ENCODE results near the gene PSMB7.
A peak's percentile ranks its signal among the peaks of the same experiment; 100 is the strongest.
"Not testable (repeated sequence)": the region's sequence is repeated elsewhere in the genome, so short reads cannot be mapped to it uniquely, and the experiment has no call there.

Gene PSMB7

DNA sequence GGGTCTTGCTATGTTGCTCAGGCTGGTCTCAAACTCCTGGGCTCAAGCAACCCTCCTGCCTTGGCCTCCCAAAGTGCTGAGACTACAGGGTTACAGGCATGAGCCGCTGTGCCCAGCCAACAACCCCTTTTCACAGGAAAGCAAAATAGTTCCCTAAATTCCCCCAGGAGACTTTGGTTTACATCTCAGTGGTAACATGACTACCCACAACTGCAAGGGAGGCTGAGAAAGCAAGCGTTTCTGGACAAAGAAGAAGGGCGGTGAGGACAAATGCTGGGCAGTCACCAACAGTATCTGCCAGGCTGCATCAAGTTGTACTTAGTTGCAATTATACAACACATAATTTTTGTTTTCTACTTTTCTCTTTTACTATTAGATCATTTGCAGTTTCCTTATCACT lies 27.6 kb upstream of the PSMB7 start:
- no peak for DNase-seq

DNA sequence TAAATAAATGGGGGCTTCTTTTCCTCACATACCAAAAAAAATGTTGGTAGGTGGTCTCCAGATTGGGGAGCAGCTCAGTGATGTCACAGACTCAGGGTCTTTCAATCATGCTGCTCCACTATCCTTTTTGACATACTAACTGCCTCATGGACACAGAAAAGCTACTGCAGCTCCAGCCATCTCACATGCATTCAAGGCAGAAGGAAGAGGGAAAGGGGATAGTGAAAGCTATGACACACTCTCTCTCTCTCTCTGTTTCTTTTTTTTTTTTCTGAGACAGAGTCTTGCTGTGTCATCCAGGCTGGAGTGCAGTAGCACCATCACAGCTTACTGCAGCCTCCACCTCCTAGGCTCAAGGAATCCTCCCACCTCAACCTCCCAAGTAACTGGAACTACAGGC lies 27.1 kb upstream of the PSMB7 start:
- no peak for DNase-seq

DNA sequence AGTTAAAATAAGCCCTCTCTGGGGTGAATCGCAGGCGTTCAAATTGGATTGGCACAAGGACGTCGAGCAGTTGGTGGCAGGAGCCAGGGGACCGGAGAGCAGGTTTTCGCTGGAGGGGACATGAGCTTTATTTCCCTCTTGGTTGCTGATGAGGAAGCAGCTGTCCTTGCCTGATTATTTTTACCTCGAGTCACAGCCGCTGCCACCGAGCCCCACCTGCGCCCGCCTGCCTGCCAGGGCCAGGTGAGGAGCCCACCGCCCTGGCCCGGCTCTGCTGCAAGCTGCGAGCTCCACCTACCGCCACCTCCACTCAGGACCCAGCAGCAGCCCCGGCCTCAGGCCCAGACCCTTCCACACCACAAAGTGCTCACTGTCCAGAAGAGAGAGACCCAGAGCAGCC lies 26.0 kb upstream of the PSMB7 start:
- no peak for DNase-seq

DNA sequence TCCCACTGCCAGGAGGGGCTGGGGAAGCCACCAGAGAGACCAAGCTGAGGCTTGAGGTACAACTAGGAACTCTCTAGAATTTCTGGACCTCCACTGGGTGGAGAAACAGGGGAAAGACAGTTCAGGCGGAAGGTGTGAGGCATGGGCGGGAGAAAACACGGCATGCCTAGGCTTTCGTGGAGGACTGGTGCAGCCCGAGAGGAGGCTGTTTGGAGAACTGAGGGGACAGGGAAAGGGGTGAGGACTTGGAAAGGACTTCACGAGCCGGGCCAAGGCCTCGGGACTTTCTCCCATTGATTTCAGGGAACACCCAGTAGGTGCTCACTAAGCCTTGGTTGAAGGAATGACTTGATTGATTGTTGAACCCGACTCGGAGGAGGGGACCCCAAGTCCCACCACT lies 25.5 kb upstream of the PSMB7 start:
- no peak for DNase-seq

DNA sequence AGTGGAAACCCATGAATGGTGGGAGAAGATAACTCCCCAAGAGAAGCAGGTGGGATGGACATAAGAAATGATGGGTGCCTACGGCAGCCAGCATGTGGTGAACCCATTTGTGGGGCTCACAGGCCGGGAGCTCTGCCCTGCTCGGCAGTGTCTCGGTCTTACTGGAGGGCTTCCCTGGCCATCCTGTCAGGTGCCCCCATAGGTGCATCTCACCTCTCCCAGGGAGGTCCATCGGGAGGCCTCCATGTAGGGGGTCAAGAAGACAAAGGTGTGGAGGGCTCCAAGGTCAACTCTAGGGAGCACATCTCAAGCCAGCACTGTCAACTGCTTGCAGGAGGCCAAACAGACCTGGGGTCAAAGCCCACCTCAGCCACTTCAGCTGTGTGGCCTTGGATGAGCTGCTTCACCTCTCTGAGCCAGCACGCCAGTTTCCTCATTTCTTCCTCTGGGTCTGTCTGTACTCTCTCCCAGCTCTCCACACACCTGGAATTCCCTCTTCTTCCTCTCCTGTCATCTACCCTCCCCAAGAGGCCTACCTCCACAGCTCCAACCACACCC lies 24.5 kb upstream of the PSMB7 start:
- no peak for DNase-seq

DNA sequence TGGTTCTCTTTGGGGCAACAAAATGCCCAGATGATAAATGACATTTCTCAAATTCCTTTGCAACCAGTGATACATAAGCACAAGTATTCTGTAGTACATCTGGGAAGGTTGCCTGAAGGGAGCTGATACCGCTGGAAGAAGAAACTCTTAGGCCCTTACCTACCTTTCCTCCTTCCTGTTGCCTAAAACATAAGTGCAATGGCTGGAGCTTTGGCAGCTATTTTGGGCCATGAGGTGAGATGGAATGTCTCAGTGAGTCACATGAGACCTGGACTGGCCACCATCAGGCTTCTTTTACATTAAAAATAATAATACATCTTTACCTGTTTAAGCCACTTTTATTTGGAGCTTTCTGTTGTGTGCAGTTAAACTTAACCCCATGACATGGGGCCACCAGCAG lies 23.8 kb upstream of the PSMB7 start:
- no peak for DNase-seq

DNA sequence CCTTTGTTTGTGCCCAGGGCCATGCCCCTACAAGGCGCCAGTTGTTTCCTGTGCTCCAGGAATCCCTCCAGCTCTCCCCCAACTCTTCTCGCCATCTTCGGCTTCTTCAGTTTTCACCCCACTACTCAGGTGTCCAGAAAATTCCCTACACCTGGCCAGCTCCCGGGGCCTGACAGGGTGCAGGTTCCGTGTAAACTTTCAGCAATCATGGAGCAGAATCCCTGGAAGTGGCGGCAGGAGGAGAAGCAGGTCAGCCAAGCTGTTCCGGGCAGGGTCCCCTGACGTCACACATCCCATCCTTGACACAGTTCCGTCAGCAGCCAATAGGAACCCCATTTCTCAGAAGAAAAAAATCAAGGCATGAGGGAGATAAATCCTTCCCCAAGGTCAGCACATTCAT lies 22.8 kb upstream of the PSMB7 start:
- no peak for DNase-seq

DNA sequence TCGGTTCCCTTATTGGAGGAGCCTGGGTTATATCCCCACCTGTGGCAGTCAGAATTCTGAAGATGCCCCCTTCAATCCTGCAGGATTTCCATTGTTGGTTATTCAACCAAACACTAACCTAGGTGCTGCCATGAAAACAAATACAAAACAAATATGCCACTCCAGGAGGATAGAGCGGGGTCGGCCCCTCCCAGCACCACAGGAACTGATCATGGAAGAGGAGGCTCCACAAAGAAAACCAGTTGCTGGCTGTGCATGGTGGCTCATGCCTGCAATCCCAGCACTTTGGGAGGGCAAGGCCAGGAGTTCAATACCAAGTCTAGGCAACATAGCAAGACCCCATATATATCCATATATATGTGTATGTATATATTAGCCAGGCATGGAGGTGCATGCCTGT lies 21.8 kb upstream of the PSMB7 start:
- DNase-seq = no peak

DNA sequence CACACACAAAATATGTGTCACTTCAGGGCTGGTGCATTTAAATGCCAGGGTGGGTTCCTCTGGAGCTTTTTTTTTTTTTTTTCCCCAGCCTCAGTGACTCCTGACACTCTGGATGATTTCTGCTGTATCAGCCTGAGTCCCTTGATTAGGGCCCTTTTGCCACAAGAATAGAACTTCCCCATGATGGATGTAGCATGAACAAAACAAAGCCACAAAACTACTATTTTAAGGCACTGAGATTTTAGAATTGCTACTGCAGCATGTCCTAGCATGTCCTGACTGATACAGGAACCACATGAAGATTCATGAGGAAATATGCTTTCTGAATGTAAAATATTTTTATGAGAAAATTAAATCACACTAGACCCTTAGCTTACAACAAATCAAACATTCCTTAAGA lies 21.1 kb upstream of the PSMB7 start:
- DNase-seq = no peak

DNA sequence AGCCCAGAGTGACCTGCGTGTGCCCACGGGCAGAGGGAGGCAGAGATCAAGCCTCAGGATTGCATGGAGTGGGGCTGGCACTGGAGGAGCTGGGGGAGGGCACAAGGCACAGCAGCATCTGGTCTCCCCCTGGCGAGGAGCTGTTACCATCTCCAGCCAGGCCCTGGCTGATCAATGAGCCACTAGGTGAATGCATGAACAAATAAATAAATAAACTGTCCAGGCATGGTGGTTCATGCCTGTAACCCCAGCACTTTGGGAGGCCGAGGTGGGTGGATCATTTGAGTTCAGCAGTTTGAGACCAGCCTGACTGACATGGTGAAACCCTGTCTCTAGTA lies 14.3 kb upstream of the PSMB7 start:
- no peak for DNase-seq

DNA sequence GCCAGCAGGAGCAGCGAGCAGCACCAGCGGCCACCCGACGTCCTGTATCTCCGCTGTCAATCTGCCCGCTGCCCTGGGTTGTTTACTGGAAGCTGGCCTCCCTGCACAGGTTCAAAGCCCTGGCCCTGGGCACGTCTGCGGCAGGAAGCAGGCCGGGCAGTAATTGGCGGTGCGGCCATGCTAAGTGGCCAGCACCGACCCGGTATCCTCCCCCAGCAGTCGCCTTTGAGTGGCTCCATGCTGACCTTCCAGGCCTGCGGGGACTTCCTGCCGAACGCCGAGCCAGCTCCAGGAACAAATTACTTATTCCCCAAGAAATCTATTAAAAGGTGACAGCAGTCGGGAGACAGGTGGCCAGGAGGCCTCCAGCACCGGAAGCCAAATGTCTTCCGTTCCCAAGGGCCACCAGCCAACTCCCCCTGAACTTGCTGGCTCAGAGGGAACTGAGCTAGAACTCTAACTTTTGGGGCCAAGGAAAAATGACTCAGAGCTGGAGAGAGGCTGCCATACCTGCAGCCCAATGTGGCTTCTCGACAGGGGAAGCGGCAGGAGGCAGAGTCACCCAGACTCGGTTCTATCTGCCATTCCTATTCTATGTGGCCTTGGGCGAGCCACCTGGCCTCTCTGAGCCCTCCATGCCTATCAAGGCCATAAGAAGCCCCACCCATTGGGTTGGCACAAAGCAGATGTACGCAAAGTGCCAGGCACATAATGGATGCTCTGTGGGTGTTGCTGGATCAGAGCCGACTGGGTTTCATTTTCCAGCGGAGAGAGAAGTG lies 13.7 kb upstream of the PSMB7 start:
- no peak for DNase-seq

DNA sequence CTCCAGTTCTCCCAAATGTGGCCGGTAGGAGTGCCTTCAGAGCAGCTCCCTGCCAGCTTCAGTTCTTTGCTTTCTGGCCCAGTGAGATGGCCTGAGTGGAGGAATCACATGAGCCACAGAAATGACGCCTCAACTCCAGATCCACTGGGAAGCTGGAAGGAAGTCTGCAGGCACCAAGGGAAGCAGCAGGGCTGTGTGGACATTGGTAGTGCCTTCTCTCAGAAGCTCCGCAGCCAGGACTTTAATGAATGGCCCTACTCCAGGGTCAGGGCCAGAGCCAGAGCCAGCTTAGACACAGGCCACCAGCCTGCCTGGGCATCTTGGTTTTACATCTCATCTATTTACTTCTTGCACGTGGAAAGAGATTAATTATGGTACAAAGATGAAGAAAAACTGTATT lies 12.0 kb upstream of the PSMB7 start:
- DNase-seq = no peak

DNA sequence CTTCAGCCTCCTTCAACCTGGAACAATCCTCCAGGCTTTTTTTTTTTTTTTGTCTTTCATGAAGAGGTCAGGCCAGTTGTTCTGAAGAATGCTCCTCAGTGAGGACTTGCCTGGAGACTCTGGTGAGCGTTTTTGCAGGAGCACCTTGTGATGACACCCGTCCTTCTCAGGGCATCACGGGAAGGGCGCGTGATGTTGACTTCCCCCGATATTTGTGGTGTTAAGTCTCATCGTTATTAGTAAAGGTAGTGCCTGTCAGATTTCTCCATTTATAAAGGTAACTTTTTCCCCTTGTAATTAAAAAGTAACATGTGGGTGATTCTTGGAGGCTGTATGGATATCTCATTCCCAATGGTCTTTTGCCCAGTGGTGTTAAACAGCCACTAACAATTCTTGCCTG lies 11.1 kb upstream of the PSMB7 start:
- no peak for DNase-seq

DNA sequence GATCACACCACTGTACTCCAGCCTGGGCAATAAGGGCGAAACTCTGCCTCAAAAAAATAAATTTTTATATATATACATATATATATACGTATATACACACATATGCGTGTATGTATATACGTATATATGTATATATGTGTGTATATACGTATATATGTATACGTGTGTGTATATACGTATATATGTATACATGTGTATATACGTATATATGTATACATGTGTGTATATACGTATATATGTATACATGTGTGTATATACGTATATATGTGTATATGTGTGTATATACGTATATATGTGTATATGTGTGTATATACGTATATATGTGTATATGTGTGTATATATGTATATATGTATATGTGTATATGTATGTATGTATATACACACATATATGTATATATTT lies 10.5 kb upstream of the PSMB7 start:
- not testable (repeated sequence) for DNase-seq

DNA sequence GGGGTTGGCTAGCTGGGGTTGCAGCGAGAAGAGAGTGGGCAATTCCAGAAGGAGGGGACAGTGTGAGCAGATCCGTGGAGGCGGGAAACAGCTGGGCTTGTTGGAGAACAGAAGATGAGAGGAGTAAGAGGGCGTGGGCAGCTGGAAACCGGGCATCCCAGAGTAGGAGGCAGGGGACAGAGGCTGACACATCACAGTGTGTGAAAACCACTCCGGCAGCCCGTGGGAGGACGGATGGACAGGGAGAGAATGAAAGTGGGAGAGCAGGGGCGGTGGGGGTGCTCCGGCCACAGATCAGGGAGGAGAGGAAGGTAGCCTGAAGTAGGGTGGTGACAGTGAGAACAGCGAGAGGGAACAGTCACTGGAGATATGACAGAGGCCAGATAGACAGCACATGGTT lies 8.3 kb upstream of the PSMB7 start:
- DNase-seq = no peak

DNA sequence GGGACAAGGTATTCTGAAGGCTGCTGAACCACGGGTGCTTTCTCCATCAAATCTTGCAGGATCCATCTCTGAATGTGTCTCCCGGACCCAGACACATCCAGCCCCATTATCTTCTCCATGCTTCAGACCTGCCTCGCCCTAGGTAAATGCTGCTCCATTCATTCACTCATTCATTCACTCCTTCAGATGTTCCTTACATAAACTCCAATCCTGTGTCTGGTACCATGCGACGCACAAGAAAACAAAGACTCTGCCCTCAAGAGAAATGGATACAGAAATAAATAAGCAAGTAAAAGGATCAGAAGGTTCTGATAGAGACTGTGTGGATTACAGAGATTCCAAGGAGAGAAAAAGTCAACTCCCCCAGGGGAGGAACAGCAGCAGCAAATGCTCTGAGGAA lies 7.9 kb upstream of the PSMB7 start:
- DNase-seq = no peak

DNA sequence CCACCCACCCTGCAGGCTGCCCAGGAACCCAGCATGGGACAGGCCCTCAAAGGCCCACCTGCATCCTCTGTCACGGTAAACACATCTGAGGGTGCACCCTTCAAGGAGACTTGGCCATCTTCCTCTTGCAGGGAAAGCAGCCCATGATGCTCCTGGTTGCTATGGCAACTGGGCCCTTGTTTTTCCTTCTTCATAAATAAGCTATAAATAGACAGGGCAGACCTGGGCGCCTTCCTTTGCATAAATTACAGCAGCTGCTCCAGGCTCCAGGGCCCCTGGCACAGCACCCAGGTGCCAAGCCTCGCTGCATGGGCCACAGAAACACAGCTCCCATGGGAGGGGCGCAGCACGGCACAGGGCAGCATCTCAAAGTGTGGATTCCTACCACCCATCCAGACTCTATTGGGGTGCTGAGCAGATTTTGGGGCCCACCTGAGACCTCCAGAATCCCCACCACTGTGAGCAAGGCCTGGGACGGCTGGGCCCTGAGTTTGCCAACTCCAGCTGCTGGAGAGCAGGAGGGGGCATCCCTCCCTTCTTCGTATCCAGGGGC lies 5.8 kb upstream of the PSMB7 start:
- DNase-seq = no peak

DNA sequence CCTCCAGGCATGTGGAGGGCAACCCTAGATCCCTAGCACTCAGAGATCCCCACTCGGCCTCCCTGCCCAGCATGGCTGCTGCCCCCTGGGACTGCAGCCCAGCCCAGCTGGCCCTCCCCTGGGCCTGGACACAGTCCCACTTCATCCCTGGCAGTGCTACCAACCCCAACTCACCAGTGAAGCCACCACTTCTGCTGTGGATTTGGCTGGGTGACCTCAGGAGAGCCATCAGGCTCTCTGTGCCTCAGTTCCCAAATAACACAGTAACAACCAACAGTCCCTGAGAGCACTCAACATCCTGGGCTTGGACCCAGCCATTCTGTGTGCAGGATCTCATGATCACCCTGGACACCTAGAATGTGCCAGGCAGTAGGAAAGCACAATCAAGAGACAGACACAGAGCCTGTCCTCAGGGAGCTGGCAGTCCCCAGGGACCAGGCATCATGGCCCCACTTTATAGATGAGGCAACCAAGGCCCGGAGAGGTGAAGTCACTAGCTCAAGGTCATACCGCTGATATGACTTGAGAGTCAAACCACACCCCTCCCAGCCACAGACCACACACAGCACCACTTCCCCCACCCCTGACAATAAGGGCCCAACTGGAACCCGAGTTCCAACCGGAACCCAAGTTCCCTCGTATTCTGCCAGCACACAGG lies 4.7 kb upstream of the PSMB7 start:
- no peak for DNase-seq

DNA sequence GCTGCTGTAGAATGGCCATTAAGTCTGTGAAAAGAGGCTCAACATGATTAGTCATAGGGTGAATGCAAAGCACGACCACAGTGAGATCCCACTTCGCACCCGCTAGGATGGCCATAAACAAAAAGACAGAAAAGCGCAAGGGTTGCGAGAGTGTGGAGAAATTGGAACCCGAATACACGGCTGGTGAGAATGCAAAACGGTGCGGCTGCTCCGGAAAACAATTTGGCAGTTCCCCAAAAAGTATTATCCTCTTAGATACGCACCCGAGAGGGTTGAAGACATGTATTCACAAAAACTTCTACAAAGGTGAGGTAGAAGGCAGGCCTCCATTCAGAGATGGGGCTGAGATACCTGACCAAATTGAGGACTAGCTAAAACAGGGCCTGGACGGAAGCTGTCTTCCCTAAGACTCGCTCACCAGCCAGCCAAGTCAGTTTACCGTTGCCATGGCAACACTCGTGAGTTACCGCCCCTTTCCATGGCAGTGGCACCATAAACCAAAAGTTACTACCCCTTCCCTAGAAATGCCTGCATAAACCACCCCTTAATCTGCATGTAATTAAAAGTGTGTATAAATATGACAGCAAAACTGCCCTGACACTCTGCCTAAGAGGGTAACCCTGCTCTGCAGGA lies 726 bp upstream of the PSMB7 start:
- DNase-seq = no peak

DNA sequence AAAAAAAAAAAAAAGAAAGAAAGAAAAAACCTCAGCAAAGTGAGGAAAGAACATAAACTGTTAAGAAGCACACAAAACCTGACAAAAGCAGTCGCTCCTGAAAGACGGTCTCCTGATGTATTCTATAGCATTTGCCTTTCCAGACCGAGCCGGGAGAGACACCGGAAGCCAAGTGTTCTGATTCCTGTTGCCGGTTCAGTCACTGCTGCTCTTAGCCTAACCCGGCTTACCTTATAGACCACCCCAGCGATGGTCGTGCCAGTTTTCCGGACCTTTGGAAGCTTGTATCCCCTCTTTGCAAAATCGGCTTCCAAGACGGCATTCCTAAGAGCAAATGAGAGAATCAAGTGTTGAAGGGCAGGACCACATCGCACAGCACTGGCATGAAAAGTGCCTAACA lies 630 bp downstream of the PSMB7 start:
- DNase-seq = no peak

DNA sequence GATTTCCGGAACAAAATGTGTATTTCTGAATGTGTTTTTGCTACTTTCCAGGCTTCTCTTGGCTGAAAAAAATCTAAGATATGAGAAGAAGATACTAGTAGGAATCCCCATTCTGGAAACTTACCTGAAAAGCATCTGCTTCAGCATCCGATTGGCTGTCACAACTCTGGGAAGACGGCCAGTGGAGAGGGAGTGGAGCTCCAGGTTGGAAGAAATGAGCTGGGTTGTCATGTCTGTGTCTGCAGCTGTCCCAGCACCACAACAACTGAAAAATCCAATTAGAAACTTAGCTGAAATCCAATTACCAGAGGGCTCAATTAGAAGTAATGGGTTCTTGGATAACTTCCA lies 3.0 kb downstream of the PSMB7 start:
- DNase-seq = no peak

DNA sequence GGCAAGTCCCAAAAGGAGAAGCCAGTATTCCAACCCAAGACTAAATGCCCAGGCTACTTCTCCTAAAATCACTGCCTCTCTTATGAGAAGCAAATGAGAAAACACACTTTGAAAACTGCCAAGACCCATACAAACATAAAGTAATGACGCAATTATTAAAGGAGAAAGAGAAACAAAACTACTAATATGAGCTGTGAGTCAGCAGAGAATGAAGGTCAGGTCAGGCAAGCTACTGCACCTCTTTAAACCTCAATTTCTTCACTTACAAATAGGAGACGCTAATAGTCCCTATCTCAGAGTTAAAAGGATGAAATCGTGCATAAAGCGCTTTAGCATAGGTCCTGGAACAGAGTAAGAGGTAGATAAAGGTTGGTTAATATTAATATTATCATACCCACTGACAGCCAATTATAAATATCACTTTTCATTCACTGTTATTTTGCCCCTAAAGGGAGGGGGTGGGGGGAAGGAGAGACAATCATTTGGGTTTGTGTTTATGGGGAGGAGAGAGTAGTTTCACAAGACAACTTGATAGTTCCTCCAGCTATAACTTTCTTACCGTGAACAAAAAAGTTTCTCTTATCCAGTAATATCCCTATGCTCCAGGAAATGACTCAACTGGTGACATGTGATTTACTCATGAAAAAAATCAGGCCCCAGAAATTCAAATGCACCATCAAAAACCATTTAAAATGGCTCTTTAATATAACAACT lies 3.6 kb downstream of the PSMB7 start:
- DNase-seq = peak in 1 of 2 donors; percentile 17

DNA sequence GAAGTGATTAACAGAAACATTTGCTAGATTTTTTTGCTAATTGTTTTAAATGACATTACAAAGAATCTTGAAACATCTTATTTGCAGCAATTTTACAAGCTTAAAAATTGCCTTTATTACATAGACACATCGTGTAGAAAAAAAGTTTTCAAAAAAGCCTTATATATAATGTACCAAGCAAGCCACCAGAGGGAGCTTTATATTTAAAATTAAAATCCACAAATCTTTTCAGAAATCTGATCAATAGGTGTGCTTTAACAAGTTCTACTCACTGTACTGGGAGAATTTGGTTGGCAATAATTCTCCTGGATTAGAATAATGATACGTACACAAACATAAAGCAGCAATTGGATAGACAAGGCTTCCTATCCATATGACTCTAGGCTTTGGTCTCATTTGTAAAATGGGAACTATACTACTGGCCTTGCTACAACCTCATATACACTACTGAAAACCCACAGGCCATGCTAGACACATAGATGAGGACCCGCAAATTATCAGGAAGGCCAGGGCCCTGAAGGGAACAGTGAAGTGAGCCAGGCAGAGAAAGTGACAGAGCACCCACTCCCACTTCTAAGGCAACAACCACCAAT lies 4.8 kb downstream of the PSMB7 start:
- peak in 1 of 2 donors; percentile 12 for DNase-seq

Data from inflammatory macrophage (primary cell).